HepG2 (cell line): ENCODE results near the gene HBM. TPM values are rescaled to one million over a fixed set of nuclear protein-coding genes. Genes with fewer than 3 reads are reported as not detected.

ENCODE experiments used
- ATAC-seq: fragments of 200-7000 bp; cut with Tn5 transposase; 3 replicates; pipeline ENCODE4 v1.9.1; 2020; ENCODE audit warnings: mild to moderate bottlenecking, moderate library complexity
- BruUV-seq: library from RNA; stranded (reverse); fragments of 400-500 nt; replicated peaks from 2 replicates; lab custom pipeline; 2021; lab: Mats Ljungman, UMichigan
- CTCF ChIA-PET: fragments of 300-600 bp; formaldehyde crosslinking; extraction: SDS; loops from one replicate; lab custom pipeline; 2021; ENCODE audit warnings: low total read pairs, inconsistent platforms, low intra/inter-chr PET ratio; lab: Yijun Ruan, JAX
- POLR2A ChIA-PET: fragments of 350-600 bp; sonication (Branson Sonifier 250); formaldehyde crosslinking; loops from one replicate; lab custom pipeline; 2020; ENCODE audit warnings: antibody characterized with exemption, inconsistent platforms; lab: Yijun Ruan, JAX
- DNase-seq: peaks from one replicate; pipeline ENCODE4 v3.0.0-alpha.2; 2015; ENCODE audit warnings: low spot score
- FAIRE-seq: peaks from 3 replicates; lab custom pipeline; 2011; peaks lifted over from hg19 to GRCh38; lab: Jason Lieb, UNC
- H2AFZ ChIP-seq: one replicate; pipeline ENCODE4 v1.6.1; 2011; ENCODE audit warnings: low read length, inconsistent platforms
- H3K27ac ChIP-seq: fragments of 300-600 bp; 3 replicates; pipeline ENCODE4 v1.8.0; 2011; ENCODE audit warnings: mixed run types, mild to moderate bottlenecking, mixed read lengths, low read length, inconsistent platforms; ENCODE audit not compliant: insufficient read depth; ENCODE audit errors: extremely low read length
- H3K27me3 ChIP-seq, 2 experiments: fragments of 200-600 bp in 1 of 2; 2 replicates in 1 of 2; 3 replicates in 1 of 2; pipeline versions ENCODE4 v1.6.0 to v1.8.0; 2011; ENCODE audit warnings: low read length in 2 of 2, mild to moderate bottlenecking in 2 of 2, moderate library complexity in 2 of 2, inconsistent platforms in 1 of 2; ENCODE audit not compliant: insufficient read depth in 2 of 2, control insufficient read depth in 1 of 2
- H3K36me3 ChIP-seq, 2 experiments: fragments of 200-600 bp in 1 of 2; replicated peaks in 1 of 2; 2 replicates in 1 of 2; 3 replicates in 1 of 2; pipeline versions ENCODE4 v1.5.1 to v1.8.0; 2011; ENCODE audit warnings: low read length in 2 of 2, inconsistent platforms in 1 of 2; ENCODE audit not compliant: insufficient read depth in 2 of 2, control insufficient read depth in 1 of 2
- H3K4me1 ChIP-seq: 2 replicates; pipeline ENCODE4 v1.5.1; 2012; ENCODE audit warnings: low read length, inconsistent platforms; ENCODE audit not compliant: insufficient read depth
- H3K4me2 ChIP-seq: 2 replicates; pipeline ENCODE4 v1.6.0; 2011; ENCODE audit warnings: low read depth, low read length, inconsistent platforms
- H3K4me3 ChIP-seq, 3 experiments: fragments of 200-600 bp in 1 of 3; sonication (generic), shearing (Covaris generic) in 1 of 3; replicated peaks in 1 of 3; 2 replicates each; pipeline ENCODE4 v1.5.1; 2011 to 2016; ENCODE audit warnings: low read length in 3 of 3, inconsistent platforms in 2 of 3, low read depth in 2 of 3, mild to moderate bottlenecking in 2 of 3, control low read depth in 1 of 3, mixed read lengths in 1 of 3; ENCODE audit not compliant: insufficient read depth in 1 of 3
- H3K79me2 ChIP-seq: one replicate; pipeline ENCODE4 v1.6.1; 2011; ENCODE audit warnings: low read length, inconsistent platforms; ENCODE audit not compliant: insufficient read depth
- H3K9ac ChIP-seq: 2 replicates; pipeline ENCODE4 v1.6.0; 2011; ENCODE audit warnings: mild to moderate bottlenecking, low read depth, low read length, inconsistent platforms; ENCODE audit not compliant: insufficient read depth
- H3K9me3 ChIP-seq: 2 replicates; pipeline ENCODE4 v1.5.1; 2012; ENCODE audit warnings: mild to moderate bottlenecking, low read length
- H4K20me1 ChIP-seq: 2 replicates; pipeline ENCODE4 v1.6.0; 2011; ENCODE audit warnings: inconsistent platforms, mild to moderate bottlenecking, low read length, moderate library complexity; ENCODE audit not compliant: insufficient read depth
- GABPB1 ChIP-seq: IDR thresholded peaks from 2 replicates; pipeline ENCODE4 v1.6.1; 2016; ENCODE audit warnings: mild to moderate bottlenecking, missing genetic modification reagents, moderate library complexity, missing compliant biosample characterization
- IRF2 ChIP-seq: IDR thresholded peaks from 2 replicates; pipeline ENCODE4 v1.6.1; 2018; ENCODE audit warnings: missing genetic modification reagents, missing compliant biosample characterization
- KDM2A ChIP-seq: sonication (generic); formaldehyde crosslinking; IDR thresholded peaks from 2 replicates; pipeline ENCODE4 v1.4.0; 2020; ENCODE audit warnings: low read depth, missing genetic modification reagents, borderline replicate concordance
- SAP130 ChIP-seq: IDR thresholded peaks from 2 replicates; pipeline ENCODE4 v1.6.1; 2016; ENCODE audit warnings: low read depth
- XRCC5 ChIP-seq: fragments of 200-400 bp; formaldehyde crosslinking; optimal IDR thresholded peaks from 2 replicates; pipeline ENCODE3; 2017; ENCODE audit warnings: mild to moderate bottlenecking, low read length
- ZFX ChIP-seq: sonication (generic); formaldehyde crosslinking; IDR thresholded peaks from 2 replicates; pipeline ENCODE4 v1.4.0; 2020; ENCODE audit warnings: mild to moderate bottlenecking, low read depth, missing genetic modification reagents, moderate library complexity
- ZSCAN20 ChIP-seq: sonication (generic); formaldehyde crosslinking; IDR thresholded peaks from 2 replicates; pipeline ENCODE4 v1.4.0; 2020; ENCODE audit warnings: missing genetic modification reagents, mild to moderate bottlenecking, borderline replicate concordance
- WGBS: methylation state at CpG from one replicate; pipeline ENCODE4 v1.1.6; 2017; ENCODE audit warnings: low lambda C conversion rate; 5-methylcytosine and 5-hydroxymethylcytosine counted together
- in situ Hi-C: cut with HindIII; loops from 2 replicates; pipeline ENCODE4 v1.10.0; 2017; ENCODE audit warnings: low pct_unique_long_range_greater_than_20kb; ENCODE audit not compliant: extremely low pct_ligation_motif_present
- intact Hi-C: fragments of 100-400 bp; cut with micrococcal nuclease; formaldehyde crosslinking; loops from one replicate; pipeline ENCODE4 v1.10.0; 2022; ENCODE audit not compliant: unreplicated experiment
- polyA plus RNA-seq, 8 experiments: library from polyadenylated mRNA; depleted of rRNA in 3 of 8; stranded (reverse) in 7 of 8; unstranded in 1 of 8; fragments of >200 nt; fragmentation: Illumina TruSeq in 4 of 8; extraction: Trizol in 4 of 8; gene quantifications; 2 replicates each; pipeline versions ENCODE4 v1.2.1 to v1.2.3, GENCODE V29; 2011 to 2016; ENCODE audit warnings: low read depth in 4 of 8, missing spikeins in 1 of 8, mixed read lengths in 1 of 8; ENCODE audit not compliant: insufficient read depth in 1 of 8
- total RNA-seq, 5 experiments: library from RNA; depleted of rRNA; stranded (reverse); fragments of >200 nt; fragmentation: Illumina TruSeq; extraction: Trizol; gene quantifications; 2 replicates each; pipeline ENCODE4 v1.2.3, GENCODE V29; 2016; ENCODE audit warnings: low read depth in 1 of 5
- TF ChIP-seq, protein P1 (sequence below), 2 experiments: sonication (generic) in 1 of 2; formaldehyde crosslinking in 1 of 2; IDR thresholded peaks; 2 replicates each; pipeline versions ENCODE4 v1.4.0 to v1.6.1; 2018 to 2020; ENCODE audit warnings: missing genetic modification reagents in 2 of 2, borderline replicate concordance in 1 of 2, low read depth in 1 of 2, mild to moderate bottlenecking in 1 of 2, missing biosample characterization in 1 of 2
- TF ChIP-seq, protein P2 (sequence below): sonication (generic); formaldehyde crosslinking; IDR thresholded peaks from 2 replicates; pipeline ENCODE4 v1.5.0; 2020; ENCODE audit warnings: mild to moderate bottlenecking, missing genetic modification reagents, moderate library complexity
- TF ChIP-seq, protein P3 (sequence below): sonication (generic); formaldehyde crosslinking; IDR thresholded peaks from 2 replicates; pipeline ENCODE4 v1.4.0; 2020; ENCODE audit warnings: missing genetic modification reagents
- TF ChIP-seq, protein P4 (sequence below): sonication (generic); formaldehyde crosslinking; IDR thresholded peaks from 2 replicates; pipeline ENCODE4 v1.5.1; 2020; ENCODE audit warnings: mild to moderate bottlenecking, missing genetic modification reagents, moderate library complexity

HBM gene
- total and polyA plus RNA-seq, 2 of the 13 experiments (the other 11 are each of a cell fraction or from before 2014, with no cell fraction given): not detected

DNA sequence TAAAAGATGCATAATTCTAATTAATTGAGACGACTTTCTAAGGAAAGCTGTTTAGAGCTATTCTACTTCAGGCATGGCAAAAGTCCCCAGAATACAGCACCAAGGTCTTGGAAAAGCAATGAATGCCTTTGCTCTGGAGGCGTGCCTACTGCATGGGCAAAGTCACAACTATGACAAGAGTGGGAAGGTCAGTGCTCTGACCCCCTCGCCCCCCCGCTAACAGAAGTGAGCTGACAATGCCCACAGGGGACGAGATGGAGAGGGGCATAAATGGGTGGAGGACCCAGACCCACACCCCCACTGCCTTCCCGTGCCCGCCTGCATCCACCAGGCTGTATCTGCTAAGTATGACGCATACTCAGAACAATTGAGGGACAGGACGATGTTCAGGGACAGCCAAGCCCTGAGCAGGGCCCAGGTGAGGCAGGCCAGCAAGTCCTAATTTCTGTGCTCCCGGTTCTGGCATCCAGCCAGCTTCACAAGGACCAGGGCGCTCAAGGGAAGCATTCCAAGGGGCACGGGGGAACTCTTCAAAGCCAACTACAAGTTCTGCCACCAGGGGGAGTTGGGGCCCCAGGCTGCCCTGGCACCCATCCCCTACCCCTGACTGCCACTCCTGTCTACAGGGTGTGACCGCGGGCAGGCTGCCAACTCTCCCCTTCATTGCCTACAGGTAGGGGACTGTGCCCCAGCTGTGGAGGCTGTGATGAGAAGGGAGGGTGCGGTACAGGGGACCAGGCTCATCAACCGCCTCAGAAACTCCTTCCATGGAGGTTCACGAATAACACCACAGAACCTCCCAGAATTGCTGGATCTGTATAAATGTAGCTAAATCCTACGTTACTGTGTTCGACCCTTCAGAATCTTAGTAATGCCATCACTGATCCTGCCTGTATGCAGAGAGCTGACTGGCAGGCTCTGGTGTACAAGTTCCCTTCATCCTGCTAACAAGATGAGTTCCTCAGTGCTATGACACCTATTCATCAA lies 48.1 kb upstream of the HBM start:
- peaks cover 11% of the 10 kb centered on the region for H3K4me1 ChIP-seq
- H4K20me1 ChIP-seq: 0 out of 2 replicates have a peak, but pooled peaks cover 4% of the 10 kb centered on the region
- no peak overlapping the region for H3K9ac ChIP-seq
- ChIA-PET CTCF (interaction anchor here (2.4 kb wide), 1 partner anchor 63 kb away, joined by 17 read pairs; the partner anchor contains the start of gene HBQ1), POLR2A (no interaction called here)
- no peak overlapping the region for H3K27ac ChIP-seq
- H3K27me3 ChIP-seq: no peaks in the 10 kb centered on the region
- H3K36me3 ChIP-seq: peaks cover 2 to 22% of the 10 kb centered on the region in 2 experiments; a peak in 4 of 5 replicates
- ATAC-seq (peak; percentile 88), FAIRE-seq (peak; percentile 15), DNase-seq (peak; percentile 48)
- H3K9me3 ChIP-seq: no peaks in the 10 kb centered on the region
- intact Hi-C loops (loop anchor here (5.0 kb wide), 1 partner anchor 245 kb away; no protein-coding TSS in a partner anchor), in situ Hi-C loops (no loop called here)
- H2AFZ ChIP-seq: no peak overlapping the region
- H3K4me3 ChIP-seq: no peak overlapping the region
- H3K79me2 ChIP-seq: no peaks in the 10 kb centered on the region
- 89% methylated on average over 14 of the region's 19 CpGs for WGBS
- no peak overlapping the region for H3K4me2 ChIP-seq
- BruUV-seq: no TSS peak
- TF ChIP-seq KDM2A (0 out of 2 replicates have a peak, but pooled peaks have one; percentile 19), ZSCAN20 (CRISPR knock-in tag) (no peak), ZFX (peak; percentile 13; the same call in 1 of the 2 replicates), IRF2 (CRISPR knock-in tag) (0 out of 2 replicates have a peak, but pooled peaks have one; percentile 23), XRCC5 (peak; percentile 81), GABPB1 (0 out of 2 replicates have a peak, but pooled peaks have one; percentile 16), SAP130 (CRISPR knock-in tag) (peak; percentile 39; the same call in 1 of the 2 replicates)
- TF ChIP-seq, protein P1, sequence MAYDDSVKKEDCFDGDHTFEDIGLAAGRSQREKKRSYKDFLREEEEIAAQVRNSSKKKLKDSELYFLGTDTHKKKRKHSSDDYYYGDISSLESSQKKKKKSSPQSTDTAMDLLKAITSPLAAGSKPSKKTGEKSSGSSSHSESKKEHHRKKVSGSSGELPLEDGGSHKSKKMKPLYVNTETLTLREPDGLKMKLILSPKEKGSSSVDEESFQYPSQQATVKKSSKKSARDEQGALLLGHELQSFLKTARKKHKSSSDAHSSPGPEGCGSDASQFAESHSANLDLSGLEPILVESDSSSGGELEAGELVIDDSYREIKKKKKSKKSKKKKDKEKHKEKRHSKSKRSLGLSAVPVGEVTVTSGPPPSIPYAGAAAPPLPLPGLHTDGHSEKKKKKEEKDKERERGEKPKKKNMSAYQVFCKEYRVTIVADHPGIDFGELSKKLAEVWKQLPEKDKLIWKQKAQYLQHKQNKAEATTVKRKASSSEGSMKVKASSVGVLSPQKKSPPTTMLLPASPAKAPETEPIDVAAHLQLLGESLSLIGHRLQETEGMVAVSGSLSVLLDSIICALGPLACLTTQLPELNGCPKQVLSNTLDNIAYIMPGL (CRISPR knock-in tag; IDR thresholded peaks at IDR 0.05; ENCODE audit: borderline replicate concordance in 1 of 2, low read depth in 1 of 2): peak; percentile 31 to 49; a peak in 1 of 4 replicates
- TF ChIP-seq, protein P2, sequence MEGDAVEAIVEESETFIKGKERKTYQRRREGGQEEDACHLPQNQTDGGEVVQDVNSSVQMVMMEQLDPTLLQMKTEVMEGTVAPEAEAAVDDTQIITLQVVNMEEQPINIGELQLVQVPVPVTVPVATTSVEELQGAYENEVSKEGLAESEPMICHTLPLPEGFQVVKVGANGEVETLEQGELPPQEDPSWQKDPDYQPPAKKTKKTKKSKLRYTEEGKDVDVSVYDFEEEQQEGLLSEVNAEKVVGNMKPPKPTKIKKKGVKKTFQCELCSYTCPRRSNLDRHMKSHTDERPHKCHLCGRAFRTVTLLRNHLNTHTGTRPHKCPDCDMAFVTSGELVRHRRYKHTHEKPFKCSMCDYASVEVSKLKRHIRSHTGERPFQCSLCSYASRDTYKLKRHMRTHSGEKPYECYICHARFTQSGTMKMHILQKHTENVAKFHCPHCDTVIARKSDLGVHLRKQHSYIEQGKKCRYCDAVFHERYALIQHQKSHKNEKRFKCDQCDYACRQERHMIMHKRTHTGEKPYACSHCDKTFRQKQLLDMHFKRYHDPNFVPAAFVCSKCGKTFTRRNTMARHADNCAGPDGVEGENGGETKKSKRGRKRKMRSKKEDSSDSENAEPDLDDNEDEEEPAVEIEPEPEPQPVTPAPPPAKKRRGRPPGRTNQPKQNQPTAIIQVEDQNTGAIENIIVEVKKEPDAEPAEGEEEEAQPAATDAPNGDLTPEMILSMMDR (CRISPR knock-in tag): peak; percentile 83
- TF ChIP-seq, protein P3, sequence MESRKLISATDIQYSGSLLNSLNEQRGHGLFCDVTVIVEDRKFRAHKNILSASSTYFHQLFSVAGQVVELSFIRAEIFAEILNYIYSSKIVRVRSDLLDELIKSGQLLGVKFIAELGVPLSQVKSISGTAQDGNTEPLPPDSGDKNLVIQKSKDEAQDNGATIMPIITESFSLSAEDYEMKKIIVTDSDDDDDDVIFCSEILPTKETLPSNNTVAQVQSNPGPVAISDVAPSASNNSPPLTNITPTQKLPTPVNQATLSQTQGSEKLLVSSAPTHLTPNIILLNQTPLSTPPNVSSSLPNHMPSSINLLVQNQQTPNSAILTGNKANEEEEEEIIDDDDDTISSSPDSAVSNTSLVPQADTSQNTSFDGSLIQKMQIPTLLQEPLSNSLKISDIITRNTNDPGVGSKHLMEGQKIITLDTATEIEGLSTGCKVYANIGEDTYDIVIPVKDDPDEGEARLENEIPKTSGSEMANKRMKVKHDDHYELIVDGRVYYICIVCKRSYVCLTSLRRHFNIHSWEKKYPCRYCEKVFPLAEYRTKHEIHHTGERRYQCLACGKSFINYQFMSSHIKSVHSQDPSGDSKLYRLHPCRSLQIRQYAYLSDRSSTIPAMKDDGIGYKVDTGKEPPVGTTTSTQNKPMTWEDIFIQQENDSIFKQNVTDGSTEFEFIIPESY: peak; percentile 36; the same call in 1 of the 2 replicates
- TF ChIP-seq, protein P4, sequence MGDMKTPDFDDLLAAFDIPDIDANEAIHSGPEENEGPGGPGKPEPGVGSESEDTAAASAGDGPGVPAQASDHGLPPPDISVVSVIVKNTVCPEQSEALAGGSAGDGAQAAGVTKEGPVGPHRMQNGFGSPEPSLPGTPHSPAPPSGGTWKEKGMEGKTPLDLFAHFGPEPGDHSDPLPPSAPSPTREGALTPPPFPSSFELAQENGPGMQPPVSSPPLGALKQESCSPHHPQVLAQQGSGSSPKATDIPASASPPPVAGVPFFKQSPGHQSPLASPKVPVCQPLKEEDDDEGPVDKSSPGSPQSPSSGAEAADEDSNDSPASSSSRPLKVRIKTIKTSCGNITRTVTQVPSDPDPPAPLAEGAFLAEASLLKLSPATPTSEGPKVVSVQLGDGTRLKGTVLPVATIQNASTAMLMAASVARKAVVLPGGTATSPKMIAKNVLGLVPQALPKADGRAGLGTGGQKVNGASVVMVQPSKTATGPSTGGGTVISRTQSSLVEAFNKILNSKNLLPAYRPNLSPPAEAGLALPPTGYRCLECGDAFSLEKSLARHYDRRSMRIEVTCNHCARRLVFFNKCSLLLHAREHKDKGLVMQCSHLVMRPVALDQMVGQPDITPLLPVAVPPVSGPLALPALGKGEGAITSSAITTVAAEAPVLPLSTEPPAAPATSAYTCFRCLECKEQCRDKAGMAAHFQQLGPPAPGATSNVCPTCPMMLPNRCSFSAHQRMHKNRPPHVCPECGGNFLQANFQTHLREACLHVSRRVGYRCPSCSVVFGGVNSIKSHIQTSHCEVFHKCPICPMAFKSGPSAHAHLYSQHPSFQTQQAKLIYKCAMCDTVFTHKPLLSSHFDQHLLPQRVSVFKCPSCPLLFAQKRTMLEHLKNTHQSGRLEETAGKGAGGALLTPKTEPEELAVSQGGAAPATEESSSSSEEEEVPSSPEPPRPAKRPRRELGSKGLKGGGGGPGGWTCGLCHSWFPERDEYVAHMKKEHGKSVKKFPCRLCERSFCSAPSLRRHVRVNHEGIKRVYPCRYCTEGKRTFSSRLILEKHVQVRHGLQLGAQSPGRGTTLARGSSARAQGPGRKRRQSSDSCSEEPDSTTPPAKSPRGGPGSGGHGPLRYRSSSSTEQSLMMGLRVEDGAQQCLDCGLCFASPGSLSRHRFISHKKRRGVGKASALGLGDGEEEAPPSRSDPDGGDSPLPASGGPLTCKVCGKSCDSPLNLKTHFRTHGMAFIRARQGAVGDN (CRISPR knock-in tag): peak; percentile 65
